HG02852 (cell line): ENCODE results near the gene NID2.

ENCODE experiments used
- ATAC-seq: cut with Tn5 transposase; IDR thresholded peaks from one replicate; pipeline ENCODE4 v1.9.1; 2021; ENCODE audit warnings: mild to moderate bottlenecking, moderate library complexity; ENCODE audit not compliant: unreplicated experiment

The NID2 gene

GRCh38 chr14:51960866-51961265 lies 108.0 kb downstream of the NID2 start:
- no peak for ATAC-seq

- ATAC-seq: no peak
These were observed 108.9 kb downstream of the NID2 start for GRCh38 chr14:51959928-51960327.

GRCh38 chr14:51957950-51958349 lies 110.9 kb downstream of the NID2 start:
- ATAC-seq: no peak
